ENCODE measurements around the gene GRID1.
A peak's percentile ranks its signal among the peaks of the same experiment; 100 is the strongest.
"Not testable (repeated sequence)": the region's sequence is repeated elsewhere in the genome, so short reads cannot be mapped to it uniquely, and the experiment has no call there.

The GRID1 gene

GRCh38 chr10:86248062-86248461, 118.5 kb downstream of the GRID1 start:
- no peak for DNase-seq

GRCh38 chr10:86247588-86247987, 119.0 kb downstream of the GRID1 start:
- DNase-seq = no peak

GRCh38 chr10:86247073-86247472, 119.5 kb downstream of the GRID1 start:
- DNase-seq = no peak

DNA sequence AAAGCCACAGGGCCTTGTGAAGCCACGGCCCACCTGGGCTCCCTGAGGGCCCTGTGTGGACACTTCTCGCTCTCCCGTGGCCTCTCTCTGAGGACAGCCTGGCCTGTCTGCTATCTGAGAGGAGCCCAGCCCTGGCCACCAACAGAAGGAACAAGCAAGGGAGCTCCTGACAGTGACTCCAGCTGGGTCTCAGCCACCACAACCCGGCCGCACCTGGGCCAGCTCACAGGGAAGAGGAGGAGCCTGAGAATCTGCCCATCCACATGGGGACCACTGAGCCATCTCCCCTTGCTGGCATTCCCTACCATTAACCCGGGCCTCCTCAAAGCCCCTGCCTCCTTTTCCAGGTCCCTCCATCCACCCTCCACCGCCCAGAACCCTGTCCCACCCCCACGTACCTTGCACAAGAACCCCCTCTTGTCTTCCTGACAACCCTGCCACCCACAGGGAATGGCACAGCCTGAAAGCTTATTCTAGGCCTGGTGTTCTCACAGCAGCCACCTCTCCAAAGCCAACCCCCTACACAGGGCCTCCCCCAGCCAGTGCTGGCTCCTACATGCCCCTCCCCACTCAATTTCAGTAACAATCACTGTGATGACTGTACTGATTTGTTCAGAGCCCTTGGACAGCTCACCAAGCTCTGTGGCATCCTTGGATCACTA, 120.2 kb downstream of the GRID1 start:
- DNase-seq = no peak

- no peak for DNase-seq
Observed at GRCh38 chr10:86245015-86245394, 121.6 kb downstream of the GRID1 start.

DNA sequence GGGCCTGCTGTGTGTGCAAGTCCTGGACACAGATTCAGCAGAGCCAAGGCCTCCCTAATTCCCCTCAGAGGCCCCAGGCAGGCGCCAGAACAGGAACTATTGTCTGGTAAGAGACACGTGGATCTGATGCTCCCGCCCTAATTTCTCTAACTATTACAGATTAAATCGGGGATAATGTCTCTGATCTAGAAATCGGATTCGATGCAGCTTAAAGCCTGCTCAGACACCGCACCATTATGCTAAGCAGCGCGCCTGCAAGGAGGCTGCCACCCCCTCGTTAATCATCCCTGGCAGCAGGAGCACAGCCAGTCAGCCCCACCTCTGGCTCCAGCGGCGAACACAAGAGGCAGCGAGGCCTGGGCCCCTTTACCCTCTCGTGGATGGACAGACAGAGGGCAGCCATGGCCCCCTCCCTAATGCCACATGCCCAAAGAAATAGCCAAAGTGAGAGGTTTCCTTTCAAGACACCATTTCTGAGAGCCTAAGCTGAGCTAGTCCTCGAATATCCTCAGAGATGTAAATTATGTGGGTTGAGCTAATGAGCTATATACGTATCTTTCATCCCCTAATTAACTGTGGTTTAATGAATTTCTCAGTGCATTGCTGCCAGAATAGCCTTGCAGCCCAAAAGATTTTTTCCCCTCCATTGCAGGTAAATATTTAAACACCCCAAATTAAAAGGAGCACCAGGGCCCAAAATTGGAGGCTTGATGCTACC, 122.1 kb downstream of the GRID1 start:
- DNase-seq = no peak

- no peak for DNase-seq
Observed at GRCh38 chr10:86243651-86244155, 122.9 kb downstream of the GRID1 start.

DNA sequence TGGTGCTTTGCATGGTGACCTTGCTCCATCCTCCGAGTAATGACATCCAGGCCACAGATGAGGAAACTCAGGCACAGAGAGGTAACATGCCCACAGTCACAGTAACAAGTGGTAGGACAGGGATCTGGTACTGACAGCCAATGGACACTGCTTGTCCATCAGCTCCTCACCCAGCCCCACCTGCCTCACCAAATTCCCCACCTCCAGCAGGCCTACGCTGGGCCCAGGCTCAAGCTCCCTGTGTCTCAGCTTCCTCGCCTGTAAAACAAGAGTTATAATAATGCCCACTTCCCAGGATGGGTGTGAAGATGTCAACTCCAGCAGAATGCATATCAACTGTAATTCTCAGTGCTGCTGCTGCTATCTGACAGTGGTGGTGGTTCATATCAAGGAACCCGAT, 123.8 kb downstream of the GRID1 start:
- no peak for DNase-seq

DNA sequence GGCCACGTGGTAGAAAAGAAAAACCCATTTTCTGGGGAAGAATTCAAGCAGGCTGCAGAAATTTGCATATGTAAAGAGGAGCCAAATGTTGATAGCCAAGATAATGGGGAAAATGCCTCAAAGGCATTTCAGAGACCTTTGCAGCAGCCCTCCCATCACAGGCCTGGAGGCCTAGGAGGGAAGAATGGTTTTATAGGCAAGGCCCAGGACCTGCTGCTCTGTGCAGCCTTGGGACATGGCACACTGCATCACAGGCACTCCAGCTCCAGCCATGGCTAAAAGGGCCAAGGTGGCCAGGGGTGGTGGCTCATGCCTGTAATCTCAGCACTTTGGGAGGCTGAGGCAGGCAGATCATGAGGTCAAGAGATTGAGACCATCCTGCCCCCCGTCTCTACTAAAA, 128.5 kb downstream of the GRID1 start:
- not testable (repeated sequence) for DNase-seq

- no peak for DNase-seq
Observed at GRCh38 chr10:86234541-86235270, 131.9 kb downstream of the GRID1 start.

DNA sequence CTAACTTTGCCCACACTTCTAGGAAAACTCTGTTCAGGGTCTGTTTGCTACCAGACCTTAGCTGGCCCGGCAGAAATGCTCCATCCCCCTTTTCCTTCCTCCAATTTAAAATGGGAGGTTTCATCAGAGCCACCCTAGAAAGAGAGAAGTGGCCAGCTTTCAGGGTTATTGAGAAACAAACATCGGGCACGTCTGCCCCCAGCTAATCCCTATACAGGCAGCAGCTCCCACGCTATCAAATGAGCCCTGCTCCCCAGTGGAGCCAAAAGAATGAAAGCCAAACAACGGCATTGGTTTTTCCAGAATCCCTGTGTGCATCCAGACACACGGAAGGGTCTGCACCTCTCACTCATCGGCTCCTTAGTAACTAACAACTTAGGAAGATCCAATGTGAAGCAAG, 132.5 kb downstream of the GRID1 start:
- DNase-seq = peak; percentile 75

GRCh38 chr10:86233131-86233530, 133.5 kb downstream of the GRID1 start:
- no peak for DNase-seq

DNA sequence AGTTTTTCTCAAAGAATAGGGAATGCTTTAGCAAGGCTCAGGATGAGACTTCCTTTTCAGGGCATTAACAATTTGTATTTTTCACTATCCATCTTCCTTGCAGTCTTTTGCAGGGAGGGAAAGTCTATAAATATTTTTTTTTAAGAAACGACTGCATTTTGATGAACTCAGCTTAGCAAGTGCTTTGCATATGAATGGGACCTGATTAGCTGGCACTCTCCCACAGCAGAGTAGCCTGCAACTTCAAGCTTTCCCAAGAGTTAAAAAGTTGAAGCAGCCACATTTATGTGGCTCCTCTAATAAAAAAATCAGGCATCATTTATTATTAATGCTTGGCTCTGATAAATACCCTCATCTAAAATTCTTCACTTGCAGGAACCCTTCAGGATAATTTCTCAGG, 134.0 kb downstream of the GRID1 start:
- DNase-seq = no peak

GRCh38 chr10:86231796-86232560, 134.6 kb downstream of the GRID1 start:
- DNase-seq = no peak

GRCh38 chr10:86230557-86231180, 135.9 kb downstream of the GRID1 start:
- no peak for DNase-seq

GRCh38 chr10:86229811-86230556, 136.6 kb downstream of the GRID1 start:
- no peak for DNase-seq

- no peak for DNase-seq
Observed at GRCh38 chr10:86229376-86229775, 137.2 kb downstream of the GRID1 start.

DNA sequence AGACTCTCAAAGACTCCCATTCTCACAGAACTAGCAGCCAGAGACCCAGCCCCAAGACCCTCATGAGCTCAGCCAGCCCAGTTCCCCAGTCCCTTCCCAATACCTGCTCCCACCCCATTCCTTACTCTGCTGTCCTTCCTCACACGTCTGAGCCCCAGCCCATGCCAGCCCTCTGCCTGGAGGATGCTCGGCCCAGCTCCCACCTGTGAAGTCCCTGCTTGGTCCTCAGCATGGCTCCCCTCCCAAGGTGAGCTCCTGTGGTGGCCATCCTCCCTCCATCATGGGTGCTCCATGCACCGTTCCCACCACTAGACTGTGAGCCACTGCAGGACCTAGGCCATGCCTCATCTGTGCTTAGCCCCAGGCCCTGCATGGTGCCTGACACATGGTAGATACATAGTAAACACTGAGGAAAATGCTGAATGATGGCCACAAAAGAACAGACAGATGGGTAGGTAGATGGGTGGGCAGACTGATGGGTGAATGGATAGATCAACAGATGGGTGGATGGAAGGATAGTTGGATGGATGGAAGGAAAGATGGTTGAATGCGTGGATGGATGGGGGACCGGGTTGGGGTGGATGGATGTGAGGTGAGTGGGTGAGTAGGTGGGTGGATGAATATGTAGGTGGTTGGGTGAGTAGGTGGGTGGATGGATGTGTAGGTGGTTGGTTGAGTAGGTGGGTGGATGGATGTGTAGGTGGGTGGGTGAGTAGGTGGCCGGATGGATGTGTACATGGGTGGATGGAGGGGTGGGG, 138.9 kb downstream of the GRID1 start:
- no peak for DNase-seq

GRCh38 chr10:86226781-86227201, 139.8 kb downstream of the GRID1 start:
- DNase-seq = peak; percentile 24 to 40

GRCh38 chr10:86226016-86226415, 140.6 kb downstream of the GRID1 start:
- no peak for DNase-seq
